HG02981 (cell line): ENCODE data around the gene LY6G6C.

Source experiments
- ATAC-seq: cut with Tn5 transposase; IDR thresholded peaks from one replicate; pipeline ENCODE4 v1.9.1; 2021; ENCODE audit warnings: mild to moderate bottlenecking, moderate library complexity; ENCODE audit not compliant: unreplicated experiment

LY6G6C gene

DNA sequence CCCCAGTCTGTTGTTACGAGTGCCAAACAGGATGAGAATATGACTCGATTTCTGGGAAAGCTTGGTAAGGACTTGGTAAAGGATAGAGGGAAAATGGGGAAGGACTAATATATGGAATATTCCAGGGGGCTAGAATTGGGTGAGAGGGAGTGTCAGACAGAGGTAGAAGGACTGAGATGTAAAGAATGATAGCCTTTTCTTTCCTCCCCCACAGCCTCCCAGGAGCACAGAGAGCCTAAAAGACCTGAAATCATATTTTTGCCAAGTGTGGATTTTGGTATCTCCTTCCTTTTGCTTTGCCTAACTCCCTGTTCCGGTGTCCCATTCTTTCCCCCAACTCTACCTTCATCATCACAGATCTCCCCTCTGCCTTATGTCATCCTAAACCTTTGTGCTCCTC lies 21.3 kb upstream of the LY6G6C start:
- ATAC-seq, result no peak

DNA sequence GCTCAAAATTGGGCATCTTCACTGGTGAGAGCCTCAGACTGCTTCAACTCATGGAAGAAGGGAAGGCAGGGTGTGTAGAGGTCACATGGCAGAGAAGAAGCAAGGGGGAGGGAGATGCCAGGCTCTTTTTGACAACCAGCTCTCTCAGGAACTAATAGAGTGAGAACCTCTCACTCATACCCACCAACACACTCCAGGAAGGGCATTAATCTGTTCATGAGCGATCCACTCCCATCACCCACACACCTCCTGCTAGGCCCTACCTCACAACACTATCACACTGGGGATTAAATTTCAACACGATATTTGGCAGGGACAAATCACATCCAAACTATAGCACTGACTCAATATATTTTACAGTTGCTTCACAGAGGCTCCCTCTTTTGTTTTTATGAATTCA lies 20.3 kb upstream of the LY6G6C start:
- no peak for ATAC-seq

DNA sequence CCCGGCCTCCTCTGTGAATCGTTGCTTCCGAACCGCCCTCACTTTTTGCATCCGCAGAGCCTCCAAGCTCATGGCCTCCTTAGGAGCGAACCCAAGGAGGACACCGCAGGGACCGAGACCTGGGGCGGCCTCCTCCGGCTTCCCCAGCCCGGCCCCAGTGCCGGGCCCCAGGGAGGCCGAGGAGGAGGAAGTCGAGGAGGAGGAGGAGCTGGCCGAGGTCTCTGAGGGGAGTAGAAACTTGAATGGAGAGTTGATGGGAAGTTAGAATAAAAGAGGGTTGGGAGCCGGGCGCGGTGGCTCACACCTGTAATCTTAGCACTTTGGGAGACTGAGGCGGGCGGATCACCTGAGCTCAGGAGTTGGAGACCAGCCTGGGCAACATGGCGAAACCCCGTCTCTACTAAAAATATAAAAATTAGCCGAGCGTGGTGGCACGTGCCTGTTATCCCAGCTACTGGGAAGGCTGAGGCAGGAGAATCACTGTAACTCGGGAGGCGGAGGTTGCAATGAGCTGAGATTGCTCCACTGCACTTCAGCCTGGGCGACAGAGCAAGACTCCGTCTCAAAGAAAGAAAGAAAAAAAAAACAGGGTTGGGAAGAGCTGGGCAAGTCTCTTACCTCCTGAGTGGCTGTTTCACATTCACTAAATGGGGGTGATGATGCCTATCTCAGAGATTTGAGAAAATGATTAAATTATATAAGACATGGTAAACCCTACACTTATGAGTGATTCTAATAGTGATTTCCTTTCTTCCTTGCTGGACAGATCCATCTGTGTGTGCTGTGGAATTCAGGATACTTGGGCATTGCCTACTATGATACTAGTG lies 19.1 kb upstream of the LY6G6C start:
- no peak for ATAC-seq

DNA sequence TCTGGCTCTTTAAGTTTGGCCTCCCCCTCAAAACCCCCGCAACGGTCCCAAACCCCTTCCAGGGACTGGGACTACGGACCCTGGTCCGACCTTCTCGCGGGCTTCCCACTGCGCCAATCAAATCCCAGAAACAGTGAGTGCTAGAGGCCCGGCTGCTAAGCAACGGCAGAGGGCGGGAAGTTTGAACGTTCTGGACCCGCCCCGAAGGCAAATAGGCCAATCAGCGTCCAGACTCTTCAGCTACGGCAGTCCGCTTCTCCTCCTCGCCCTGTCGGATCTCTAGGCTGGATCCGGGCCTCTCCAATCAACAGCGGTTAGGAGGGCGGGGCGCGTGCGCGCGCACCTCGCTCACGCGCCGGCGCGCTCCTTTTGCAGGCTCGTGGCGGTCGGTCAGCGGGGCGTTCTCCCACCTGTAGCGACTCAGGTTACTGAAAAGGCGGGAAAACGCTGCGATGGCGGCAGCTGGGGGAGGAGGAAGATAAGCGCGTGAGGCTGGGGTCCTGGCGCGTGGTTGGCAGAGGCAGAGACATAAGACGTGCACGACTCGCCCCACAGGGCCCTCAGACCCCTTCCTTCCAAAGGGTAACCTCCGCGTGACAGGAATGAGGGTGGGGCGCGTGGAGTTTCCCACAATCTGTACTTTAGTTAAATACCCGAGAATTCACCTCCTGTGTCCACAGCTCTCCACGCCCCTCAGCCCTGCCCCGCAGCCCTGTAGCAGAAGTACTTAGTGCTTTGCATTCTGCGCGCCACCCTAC lies 18.3 kb upstream of the LY6G6C start, which contains the start of gene MSH5:
Gene MSH5 (plus strand): TSS at position 367 of the 758 bp plus-strand sequence. CDS start 462 bp downstream, outside the sequence.
- ATAC-seq, result peak; percentile 55

DNA sequence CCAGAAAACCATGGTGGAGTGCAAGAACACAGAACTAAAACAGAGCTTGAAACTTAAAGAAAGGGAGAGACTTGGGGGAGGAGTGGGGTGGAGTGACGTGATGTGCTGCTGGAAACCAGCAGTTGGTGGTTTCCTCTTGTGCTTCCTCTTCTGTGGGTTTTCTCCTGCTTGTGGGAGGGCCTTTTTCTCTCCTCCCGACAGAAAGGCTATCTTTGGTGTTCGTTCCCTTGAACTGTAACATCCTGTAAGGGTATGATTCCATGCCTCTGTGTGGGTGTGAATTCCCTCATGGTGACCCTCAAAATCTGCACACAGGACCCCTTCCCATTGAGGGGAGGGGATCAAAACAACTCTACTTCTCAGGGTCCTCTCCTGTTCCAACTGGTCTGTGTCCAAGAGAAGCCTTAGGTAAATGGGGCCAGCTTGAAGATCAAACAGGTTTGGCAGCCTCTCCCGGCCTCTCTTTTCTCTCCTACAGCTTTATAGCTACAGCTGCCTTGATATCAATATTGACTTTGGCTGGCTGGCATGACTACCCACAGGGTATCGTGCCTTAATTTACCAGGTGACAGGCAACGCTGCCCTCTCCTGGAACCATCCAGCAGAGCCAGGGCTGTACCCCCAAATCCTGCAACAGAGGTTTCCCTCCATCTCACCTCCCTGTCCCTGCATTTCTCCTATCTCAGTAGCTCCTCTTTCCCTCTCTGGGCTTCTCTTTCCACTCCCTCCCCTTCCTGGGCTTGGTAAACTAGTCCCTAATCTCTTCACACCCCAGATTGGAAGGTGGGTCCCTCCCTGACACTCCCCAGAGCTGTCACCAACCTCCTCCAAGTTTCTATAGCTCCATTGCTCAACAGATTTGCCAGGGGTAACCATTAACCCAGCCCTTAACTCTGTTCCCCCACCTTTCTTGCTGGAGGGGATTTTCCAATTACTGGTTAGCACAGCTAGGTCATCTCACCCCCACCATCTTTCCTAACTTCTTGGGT lies 16.7 kb upstream of the LY6G6C start:
- ATAC-seq, result peak; percentile 20

DNA sequence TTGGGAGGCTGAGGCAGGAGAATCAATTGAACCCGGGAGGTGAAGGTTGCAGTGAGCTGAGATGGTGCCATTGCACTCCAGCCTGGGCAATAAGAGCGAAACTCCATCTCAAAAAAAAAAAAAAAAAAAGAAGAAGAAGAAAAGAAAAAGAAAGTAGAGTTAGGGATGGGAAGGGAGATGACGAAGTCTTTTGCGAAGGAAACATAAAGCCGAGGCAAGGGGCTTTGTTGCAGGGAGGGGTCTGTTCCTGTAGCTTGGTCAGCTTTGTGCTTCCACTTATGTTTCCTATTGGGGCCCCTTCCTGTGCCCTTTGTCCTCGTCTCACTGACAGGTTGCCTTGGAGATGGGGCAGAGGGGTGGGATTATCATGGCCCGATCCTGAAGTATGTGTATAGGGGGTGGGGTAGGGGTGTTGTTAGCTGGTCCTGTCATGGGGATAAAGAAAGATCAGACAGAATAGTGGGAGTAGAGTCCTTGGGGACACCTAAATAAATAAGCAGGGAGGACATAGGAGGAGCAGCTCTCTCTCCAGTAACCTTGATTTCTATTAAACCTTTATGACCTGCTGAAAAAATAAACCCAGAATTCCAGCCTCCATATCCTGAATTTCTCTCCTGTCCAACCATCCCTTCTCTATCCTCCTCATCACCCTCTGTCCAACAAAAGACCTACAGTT lies 15.9 kb upstream of the LY6G6C start:
- no peak for ATAC-seq

DNA sequence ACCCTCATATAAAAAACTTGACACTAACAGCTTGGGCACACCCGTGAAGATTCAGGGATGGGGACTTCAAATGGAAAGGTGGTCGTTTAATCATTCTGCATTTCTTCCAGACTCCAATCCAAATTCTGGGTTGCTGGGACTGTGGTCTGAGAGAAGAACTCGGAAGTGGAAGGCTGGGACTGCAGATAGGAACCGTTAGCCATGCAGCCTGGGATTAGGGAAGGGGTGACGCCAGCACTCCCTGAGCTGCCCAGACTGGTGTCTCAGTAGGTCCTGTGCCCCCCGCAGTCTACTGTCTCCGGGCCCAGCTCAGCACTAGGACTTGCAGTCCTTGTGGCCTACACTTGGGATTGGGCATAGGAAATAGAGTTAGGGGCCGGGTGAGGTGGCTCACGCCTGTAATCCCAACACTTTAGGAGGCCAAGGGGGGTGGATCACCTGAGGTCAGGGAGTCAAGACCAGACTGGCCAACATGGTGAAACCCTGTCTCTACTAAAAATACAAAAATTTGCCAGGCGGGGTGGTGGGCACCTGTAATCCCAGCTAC lies 15.3 kb upstream of the LY6G6C start:
- ATAC-seq, result no peak

DNA sequence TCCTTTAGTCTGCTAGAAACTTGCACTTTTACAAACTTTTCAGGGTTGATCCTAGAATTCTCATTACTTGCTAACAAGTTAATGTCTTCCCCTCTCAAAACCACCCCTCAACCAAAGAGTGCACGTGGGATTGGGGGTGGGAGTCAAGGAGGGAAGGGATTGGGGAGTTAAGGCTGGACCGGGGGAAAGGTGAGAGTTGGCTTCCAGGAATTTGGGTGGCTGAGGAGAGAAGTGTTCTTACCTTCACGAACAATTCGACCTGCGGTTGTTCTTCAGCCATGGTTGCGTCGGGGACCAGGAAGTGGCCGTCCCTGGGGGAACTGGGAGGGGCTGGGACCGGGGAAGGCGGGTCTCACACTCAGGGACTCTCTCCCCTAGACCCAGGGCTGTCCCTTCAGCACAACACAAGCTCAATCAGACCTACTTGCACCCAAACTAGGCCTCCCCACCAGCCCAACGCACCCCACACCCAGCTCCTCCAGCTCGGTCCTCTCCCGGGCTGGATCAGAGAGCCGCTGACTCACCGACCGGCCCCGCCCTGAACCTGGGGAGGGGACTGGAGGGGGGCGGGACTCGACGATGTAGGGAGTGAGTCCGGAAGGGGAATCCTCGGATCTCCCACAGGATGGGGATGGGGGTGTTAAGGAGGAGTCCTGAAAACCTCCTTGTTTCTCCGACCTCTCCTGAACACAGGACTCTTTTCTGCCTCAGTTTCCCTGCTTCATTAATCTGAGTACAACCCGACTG lies 14.6 kb upstream of the LY6G6C start, which contains the start of gene CLIC1:
Gene CLIC1 (minus strand): TSS at position 510 of the 747 bp plus-strand sequence. CDS start 230 bp downstream, at position 280.
- no peak for ATAC-seq

DNA sequence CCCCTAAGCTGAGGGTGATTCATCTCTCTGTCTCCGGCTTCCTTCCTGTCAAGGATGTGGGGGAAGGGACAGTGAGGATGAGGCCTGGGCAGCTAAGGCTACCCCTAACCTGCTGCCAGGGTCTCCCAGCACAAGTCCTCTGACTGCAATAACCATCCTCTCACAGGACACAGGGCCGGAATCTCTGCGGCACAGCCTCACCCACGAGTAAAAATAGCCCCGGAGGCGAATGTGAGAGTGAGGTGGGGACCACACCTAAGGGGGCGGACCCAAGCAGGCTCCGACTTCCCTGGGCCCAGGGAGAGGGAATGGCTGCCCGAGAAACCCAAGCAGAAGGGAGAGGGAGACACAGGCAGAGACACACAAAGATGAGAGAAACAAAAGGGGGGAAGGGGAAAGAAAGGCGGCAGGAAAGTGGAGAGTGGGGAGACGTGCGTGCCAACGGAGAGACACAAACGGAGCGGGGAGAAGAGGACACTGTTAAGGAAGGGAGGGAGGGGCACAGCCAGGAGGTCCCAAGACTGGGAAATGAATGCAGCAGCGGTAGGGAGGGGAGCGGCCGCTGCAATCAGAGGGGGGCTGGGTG lies 13.4 kb upstream of the LY6G6C start:
- ATAC-seq, result no peak

DNA sequence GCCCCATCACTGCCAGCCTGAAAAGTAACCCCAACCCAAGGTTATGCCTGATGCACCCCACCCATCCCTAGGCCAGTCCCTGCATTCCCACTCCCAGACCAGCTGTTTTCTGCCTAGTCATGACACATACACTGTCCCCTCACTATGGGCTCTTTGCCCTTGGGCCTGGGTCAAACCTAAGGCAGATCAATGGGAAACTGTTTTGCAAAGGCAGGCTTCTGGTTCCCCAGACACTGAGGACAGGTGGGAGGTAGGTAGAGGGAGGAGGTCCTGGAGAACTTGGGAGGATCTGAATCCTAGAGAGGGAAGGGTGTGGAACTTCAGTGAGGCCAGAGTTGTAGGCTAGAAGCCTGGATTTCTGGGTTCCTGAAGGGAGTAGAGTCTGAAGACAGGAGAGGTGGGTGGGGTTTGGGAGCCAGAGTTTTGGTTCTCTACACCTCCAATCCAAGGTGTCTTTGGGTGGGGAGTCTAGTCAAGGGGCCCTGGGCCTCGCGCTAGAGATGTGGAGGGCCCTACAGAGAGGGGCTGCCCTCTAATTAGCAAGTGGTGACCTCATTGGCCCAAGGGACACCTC lies 12.8 kb upstream of the LY6G6C start:
- ATAC-seq, result no peak

DNA sequence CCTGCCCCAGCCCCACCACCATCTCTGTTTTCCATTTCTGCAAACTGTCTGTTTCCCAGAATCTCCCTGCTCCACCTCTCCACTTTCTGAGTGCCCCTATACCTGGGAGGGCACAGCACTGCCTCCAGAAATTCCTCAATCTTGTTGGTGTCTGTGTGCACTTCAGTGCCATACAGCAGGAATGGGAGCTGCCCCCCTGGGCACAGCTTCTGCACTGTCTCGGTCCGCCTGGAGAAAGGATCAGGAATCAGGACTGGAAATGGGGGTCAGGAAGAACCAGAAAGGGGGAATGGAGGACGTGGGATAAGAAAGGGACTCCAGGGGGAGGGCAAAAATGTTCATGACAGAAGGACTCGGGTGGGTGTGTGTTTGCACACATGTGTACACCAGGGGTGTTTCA lies 12.2 kb upstream of the LY6G6C start:
- no peak for ATAC-seq

DNA sequence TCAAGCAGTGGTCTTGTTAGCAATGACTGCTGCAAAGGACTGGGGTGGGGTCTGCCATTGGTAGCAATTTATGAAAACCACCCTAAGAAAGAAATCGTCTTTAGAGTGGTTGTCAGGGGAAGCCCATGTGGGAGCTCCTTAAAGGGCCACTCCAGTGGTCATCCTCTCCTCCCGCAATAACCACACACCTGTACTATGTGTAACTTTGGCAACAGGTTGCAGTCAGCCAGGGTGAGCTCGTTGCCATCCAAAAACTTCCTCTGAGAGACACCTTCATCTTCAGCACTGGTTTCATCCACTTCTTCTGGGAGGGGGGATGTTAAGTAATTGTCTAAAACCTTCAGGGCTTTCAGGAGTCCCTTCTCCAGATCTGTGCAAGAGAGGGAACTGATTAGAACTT lies 10.5 kb upstream of the LY6G6C start:
- ATAC-seq, result no peak

DNA sequence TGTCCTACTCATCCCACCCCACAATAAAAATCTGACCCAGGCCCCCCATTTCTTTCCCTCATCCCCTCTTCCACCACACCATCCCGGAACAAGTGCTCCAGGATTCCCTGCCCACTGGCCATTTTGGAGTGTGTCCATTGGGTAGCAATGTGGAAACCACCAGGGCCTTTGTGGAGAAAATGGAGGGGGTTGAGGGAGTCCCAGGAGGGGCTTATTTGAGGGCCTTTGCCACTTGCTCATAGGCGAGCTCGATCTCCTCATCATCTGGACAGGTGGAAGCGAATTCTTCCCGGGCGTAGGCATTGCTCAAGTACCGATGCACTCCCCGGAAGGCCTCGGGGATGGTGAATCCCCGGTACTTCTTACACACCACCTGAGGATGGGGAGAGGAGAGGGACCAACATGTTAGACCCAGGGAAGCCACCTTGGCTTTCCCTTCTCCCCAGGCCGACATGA lies 9.1 kb upstream of the LY6G6C start:
- ATAC-seq, result no peak

DNA sequence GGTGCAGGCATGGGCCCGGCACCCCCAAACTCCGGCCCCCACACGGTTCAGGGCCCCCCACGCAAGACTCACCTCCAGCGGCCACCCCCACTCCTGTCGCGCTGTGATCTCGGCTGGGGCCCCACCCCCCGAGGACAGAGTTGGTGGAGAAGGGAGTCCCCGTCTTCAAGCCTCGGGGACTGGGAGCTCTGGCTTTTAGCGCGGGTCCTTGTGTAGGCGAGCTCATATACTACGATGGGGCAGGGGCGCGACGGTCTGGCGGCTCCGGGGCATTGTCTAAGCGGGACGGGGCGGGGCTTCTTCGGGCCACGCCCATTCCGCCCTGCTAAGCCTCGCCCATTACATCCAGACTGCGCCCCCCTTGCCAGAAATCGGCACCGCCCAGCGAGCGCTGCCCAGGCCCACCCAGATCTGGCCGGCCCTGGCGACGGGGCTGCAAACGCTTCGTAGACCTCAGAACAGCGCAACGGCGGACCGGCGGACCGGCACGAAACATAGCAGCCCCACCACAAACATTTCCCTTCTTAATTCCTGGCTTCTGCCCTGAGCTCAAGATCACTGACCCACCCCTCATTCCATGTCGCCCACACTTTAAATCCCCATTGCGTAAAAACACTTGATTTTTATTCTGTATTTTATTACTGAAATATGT lies 8.6 kb upstream of the LY6G6C start:
- peak; percentile 26 for ATAC-seq

DNA sequence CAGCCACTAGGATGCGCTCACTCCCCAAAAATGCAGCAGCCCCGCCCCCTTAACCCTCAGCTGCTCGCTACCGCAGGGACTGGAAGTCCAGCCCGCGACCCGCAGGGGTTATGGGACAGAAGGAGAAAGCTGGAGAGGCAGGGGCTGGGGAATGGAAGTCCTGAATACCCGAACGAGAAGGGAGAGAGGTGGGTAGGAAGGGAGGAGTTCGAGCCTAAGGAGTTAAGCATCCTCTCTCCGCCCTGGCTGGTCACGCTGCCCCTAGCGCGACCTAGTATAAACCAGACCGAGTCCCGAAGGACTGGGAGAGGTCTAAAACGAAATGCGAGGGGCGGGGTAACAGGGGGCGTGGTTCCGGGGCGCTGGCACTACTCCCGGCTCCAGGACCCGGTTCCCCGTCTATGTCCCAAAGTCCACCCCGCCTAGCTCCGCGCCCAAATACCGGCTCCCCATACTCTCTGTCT lies 8.0 kb upstream of the LY6G6C start:
- ATAC-seq, result peak; percentile 46

DNA sequence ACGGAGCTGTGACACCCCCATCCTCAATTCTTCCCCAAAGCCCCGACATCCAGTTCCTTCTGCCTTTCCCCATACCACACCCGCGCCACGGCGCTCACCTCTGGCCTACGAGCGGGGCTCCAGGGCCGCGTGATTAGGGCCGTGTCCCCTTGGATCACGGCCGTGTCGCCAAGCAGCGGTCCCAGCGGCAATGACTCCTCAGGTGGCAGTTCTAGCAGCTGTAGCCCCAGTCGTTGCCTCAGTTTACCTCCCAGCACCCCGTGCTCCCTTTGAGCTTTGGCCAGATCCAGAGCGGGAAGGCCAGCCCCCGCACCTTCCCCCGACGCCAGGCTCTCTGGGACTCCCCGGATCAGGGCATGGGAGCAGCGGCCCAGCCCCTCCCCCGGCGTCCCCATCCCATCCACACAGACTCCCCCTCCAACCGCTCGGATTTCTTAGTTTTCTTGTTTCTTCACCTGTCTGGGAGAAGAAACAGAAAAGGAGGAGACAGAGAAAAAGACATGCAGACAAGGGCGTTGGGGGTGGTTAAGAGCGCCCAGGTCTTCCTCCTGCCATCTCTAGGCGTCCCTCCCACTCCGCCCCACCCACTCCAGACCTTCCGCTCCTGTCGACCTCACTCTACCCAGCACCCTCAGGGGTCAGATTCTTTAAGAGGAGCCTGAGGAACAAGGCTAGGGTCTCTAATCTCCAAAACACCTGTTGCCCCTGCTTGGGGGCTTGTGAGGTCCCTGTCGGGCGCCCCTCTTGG lies 7.4 kb upstream of the LY6G6C start, which contains the start of gene DDAH2:
Gene DDAH2 (minus strand): TSS at position 533 of the 748 bp plus-strand sequence. CDS start 138 bp downstream, at position 395.
- ATAC-seq, result peak; percentile 10
